GM18517 (cell line): ENCODE data around the gene SYCP3.
"Not testable (repeated sequence)": the region's sequence is repeated elsewhere in the genome, so short reads cannot be mapped to it uniquely, and the experiment has no call there.

Experiments
- ATAC-seq: cut with Tn5 transposase; IDR thresholded peaks from one replicate; pipeline ENCODE4 v1.9.1; 2021; ENCODE audit warnings: mild to moderate bottlenecking, moderate library complexity; ENCODE audit not compliant: unreplicated experiment

SYCP3 gene

GRCh38 chr12:101685092-101685491, 54.2 kb downstream of the SYCP3 start:
- no peak for ATAC-seq

DNA sequence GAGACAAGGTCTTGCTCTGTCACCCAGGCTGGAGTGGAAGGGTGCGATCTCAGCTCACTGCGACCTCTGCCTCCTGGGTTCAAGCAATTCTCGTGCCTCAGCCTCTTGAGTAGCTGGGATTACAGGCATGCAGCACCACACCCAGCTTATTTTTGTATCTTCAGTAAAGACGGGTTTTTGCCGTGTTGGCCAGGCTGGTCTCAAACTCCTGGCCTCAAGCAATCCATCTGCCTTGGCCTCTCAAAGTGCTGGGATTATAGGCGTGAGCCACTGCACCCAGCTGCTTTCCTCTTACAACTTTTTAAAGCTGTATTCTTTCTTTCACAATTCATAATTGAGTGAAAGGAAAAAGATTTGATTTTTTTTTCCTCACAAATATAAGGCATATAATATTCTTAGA, 57.6 kb downstream of the SYCP3 start:
- ATAC-seq, result not testable (repeated sequence)

DNA sequence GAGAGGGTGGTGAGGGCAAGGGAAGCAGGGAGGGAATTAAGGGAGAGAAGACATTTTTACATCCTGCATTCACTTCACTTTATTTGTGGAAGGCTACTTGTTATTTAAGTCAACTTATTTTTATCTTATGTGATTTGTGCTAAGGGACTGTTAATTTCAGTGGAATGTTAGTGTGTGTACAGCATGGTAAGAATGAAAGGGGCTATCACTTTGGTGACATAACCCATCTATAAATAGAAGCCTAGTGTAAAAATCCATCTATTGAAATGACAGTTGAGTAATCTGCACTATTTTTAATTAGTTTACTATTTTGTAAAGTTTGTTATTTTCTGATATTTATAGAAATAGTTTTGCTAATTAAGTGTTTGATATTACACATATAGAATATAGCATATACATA, 58.6 kb downstream of the SYCP3 start:
- ATAC-seq, result no peak

DNA sequence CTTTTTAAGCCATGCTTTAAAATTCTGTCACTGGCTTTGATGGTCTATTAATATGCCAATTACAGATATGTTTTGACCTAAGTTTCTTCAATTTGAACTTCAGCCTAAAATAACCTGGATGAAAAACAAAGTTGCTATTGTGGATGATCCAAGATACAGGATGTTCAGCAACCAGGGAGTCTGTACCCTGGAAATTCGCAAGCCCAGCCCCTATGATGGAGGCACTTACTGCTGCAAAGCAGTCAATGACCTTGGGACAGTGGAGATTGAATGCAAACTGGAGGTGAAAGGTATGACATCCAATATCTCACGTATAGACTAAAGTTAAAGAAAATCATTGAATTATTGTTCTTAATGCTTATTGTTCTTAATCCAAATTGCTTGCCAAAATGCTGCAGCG, 59.0 kb downstream of the SYCP3 start:
- no peak for ATAC-seq
